ENCODE results near the gene GLRA3. TPM values are rescaled to one million over a fixed set of nuclear protein-coding genes. Genes with fewer than 3 reads are reported as not detected.

Gene GLRA3
- total and polyA plus RNA-seq, 2 of the 8 experiments (the other 6 are each of a cell fraction or from before 2014, with no cell fraction given), result 0.02 TPM; not detected in 1

DNA sequence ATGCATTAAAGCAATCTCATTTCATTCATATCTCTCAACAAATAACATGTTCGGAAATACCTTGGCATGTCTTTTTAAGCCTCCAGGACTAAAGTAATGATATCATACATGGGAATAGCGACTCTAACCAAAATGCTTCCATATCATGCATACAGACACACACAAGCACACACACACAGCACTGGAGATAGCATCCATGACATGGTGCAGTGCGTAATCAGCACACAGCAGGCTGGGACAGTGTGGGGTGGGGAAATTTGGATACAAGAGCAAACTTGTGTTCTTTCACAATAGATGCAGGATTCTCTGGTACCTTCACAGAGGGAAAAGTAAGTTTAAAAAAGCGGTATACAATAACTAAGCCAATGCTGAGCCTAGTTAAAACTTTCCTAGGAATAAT, 174.4 kb downstream of the GLRA3 start:
- H3K4me3 ChIP-seq (ENCODE audit: extremely low read depth in 1 of 4, insufficient read depth in 2 of 4, low read depth in 3 of 4, low read length in 4 of 4), result no peak overlapping the region
- CTCF ChIA-PET (ENCODE audit: partially characterized antibody), result no interaction called here

More for the DNA sequence above, 174.4 kb downstream of the GLRA3 start:
- no peak for FAIRE-seq
- Histone ChIP-seq H3K4me1 (replicated peaks in 1 of 4; ENCODE audit: control insufficient read depth in 3 of 4, insufficient read depth in 4 of 4, low read length in 3 of 4) (no peaks in the 10 kb centered on the region), H3K56ac (replicated peaks; ENCODE audit: insufficient read length, low read depth, low read length) (no peak overlapping the region), H3K9ac (replicated peaks in 1 of 4; ENCODE audit: extremely low read depth in 1 of 4, low read depth in 3 of 4, low read length in 3 of 4) (no peak overlapping the region), H3K23ac (ENCODE audit: insufficient read length) (no peak overlapping the region), H4K91ac (replicated peaks; ENCODE audit: insufficient read length, low read length) (no peak overlapping the region), H3K27me3 (replicated peaks in 1 of 4; ENCODE audit: control insufficient read depth in 3 of 4, extremely low read depth in 1 of 4, insufficient read depth in 3 of 4, low read length in 3 of 4) (no peaks in the 10 kb centered on the region), H3K27ac (ENCODE audit: low read depth, low read length) (no peak overlapping the region), H4K8ac (ENCODE audit: extremely low read depth, insufficient read depth, low read length) (no peak overlapping the region), H2AK5ac (ENCODE audit: low read depth, low read length) (no peak overlapping the region), H3K23me2 (ENCODE audit: low read depth, low read length) (no peaks in the 10 kb centered on the region), H2BK15ac (ENCODE audit: low read length) (no peak overlapping the region), H3K14ac (ENCODE audit: insufficient read length) (no peak overlapping the region), H2BK12ac (ENCODE audit: low read depth, low read length) (no peak overlapping the region), H3K79me2 (ENCODE audit: control insufficient read depth in 1 of 2, insufficient read depth in 2 of 2, low read length in 2 of 2) (no peaks in the 10 kb centered on the region), H2AFZ (ENCODE audit: low read length) (no peak overlapping the region), H3K4ac (replicated peaks; ENCODE audit: insufficient read length, low read depth, low read length) (no peak overlapping the region), H3K18ac (ENCODE audit: extremely low read depth, low read length) (no peak overlapping the region), H4K5ac (ENCODE audit: insufficient read length, low read depth, low read length) (no peak overlapping the region), H3K36me3 (ENCODE audit: control insufficient read depth in 2 of 4, insufficient read depth in 4 of 4, low read length in 3 of 4) (no peaks in the 10 kb centered on the region), H4K20me1 (replicated peaks in 1 of 2; ENCODE audit: control insufficient read depth in 1 of 2, insufficient read depth in 2 of 2, low read length in 2 of 2) (no peaks in the 10 kb centered on the region), H2BK20ac (ENCODE audit: low read length) (no peak overlapping the region), H3K4me2 (ENCODE audit: insufficient read depth in 1 of 2, low read depth in 2 of 2, low read length in 2 of 2) (no peak overlapping the region), H2BK5ac (ENCODE audit: low read depth, low read length) (no peak overlapping the region), H3K9me3 (ENCODE audit: insufficient read depth in 2 of 2, low read depth in 1 of 2, low read length in 1 of 2) (no peaks in the 10 kb centered on the region), H3K79me1 (ENCODE audit: low read depth, low read length) (no peaks in the 10 kb centered on the region), H2BK120ac (replicated peaks; ENCODE audit: low read depth, low read length) (no peak overlapping the region)
- no peak for TF ChIP-seq POLR2AphosphoS5 (IDR thresholded peaks at IDR 0.05; ENCODE audit: low read depth, low read length)
- TF ChIP-seq RBBP5 (IDR thresholded peaks at IDR 0.05; ENCODE audit: borderline replicate concordance, low read depth, low read length), result no peak
- TF ChIP-seq TCF12 (IDR thresholded peaks at IDR 0.05; ENCODE audit: low read depth, low read length), result no peak
- TF ChIP-seq CHD1 (IDR thresholded peaks at IDR 0.05; ENCODE audit: low read depth, low read length), result no peak
- TF ChIP-seq SIN3A (conservative IDR thresholded peaks at IDR 0.05 in 1 of 2, IDR thresholded peaks at IDR 0.05 in 1 of 2; ENCODE audit: low read depth in 1 of 2, low read length in 2 of 2), result no peak
- no peak for TF ChIP-seq GTF2F1 (IDR thresholded peaks at IDR 0.05; ENCODE audit: borderline replicate concordance, low read depth, low read length)
- TF ChIP-seq ZNF274 (IDR thresholded peaks at IDR 0.05; ENCODE audit: borderline replicate concordance, extremely low read depth, low read length), result no peak
- TF ChIP-seq, protein P1, sequence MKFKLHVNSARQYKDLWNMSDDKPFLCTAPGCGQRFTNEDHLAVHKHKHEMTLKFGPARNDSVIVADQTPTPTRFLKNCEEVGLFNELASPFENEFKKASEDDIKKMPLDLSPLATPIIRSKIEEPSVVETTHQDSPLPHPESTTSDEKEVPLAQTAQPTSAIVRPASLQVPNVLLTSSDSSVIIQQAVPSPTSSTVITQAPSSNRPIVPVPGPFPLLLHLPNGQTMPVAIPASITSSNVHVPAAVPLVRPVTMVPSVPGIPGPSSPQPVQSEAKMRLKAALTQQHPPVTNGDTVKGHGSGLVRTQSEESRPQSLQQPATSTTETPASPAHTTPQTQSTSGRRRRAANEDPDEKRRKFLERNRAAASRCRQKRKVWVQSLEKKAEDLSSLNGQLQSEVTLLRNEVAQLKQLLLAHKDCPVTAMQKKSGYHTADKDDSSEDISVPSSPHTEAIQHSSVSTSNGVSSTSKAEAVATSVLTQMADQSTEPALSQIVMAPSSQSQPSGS (IDR thresholded peaks at IDR 0.05; ENCODE audit: low read length), result no peak
- TF ChIP-seq, protein P2, sequence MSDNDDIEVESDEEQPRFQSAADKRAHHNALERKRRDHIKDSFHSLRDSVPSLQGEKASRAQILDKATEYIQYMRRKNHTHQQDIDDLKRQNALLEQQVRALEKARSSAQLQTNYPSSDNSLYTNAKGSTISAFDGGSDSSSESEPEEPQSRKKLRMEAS (IDR thresholded peaks at IDR 0.05), result no peak
- TF ChIP-seq JUN (IDR thresholded peaks at IDR 0.05; ENCODE audit: low read depth, low read length), result no peak
- no peak for TF ChIP-seq RXRA (IDR thresholded peaks at IDR 0.05; ENCODE audit: insufficient read depth, low read depth, low read length)
- 91% methylated on average over 4 of the region's 4 CpGs; no CpG with 5 or more reads in 1 of the 2 experiments for WGBS, 2 experiments (ENCODE audit: extremely low coverage in 1 of 2, insufficient coverage in 1 of 2, insufficient read length in 1 of 2, insufficient replicate concordance in 2 of 2, low coverage in 1 of 2, low lambda C conversion rate in 2 of 2, missing lambda C conversion rate in 1 of 2)
- no peak for DNase-seq (ENCODE audit: low read depth in 1 of 2, low spot score in 2 of 2)
- POLR2A ChIA-PET (ENCODE audit: partially characterized antibody), result no interaction called here

All from H1 (cell line).